Karpas-422 (cell line): Measurements from ENCODE around the gene TMEM140. TPM values are rescaled to one million over a fixed set of nuclear protein-coding genes. Genes with fewer than 3 reads are reported as not detected.

Experiments
- DNase-seq: peaks from one replicate; pipeline ENCODE4 v3.0.0-alpha.2; 2015
- H2AFZ ChIP-seq: fragments of 200-600 bp; sonication (generic); 2 replicates; pipeline ENCODE4 v1.6.1; 2014; ENCODE audit warnings: antibody characterized with exemption, low read length, mixed read lengths
- H3K27ac ChIP-seq: fragments of 200-600 bp; sonication (generic); 2 replicates; pipeline ENCODE4 v1.5.1; 2014; ENCODE audit warnings: mild to moderate bottlenecking, low read length, moderate library complexity
- H3K27me3 ChIP-seq: fragments of 200-600 bp; sonication (generic); 2 replicates; pipeline ENCODE4 v1.6.1; 2014; ENCODE audit warnings: low read length, mixed read lengths
- H3K36me3 ChIP-seq: fragments of 200-600 bp; sonication (generic); 2 replicates; pipeline ENCODE4 v1.6.1; 2014; ENCODE audit warnings: low read length, mixed read lengths; ENCODE audit not compliant: insufficient read depth
- H3K4me1 ChIP-seq: fragments of 200-600 bp; sonication (generic); 2 replicates; pipeline ENCODE4 v1.6.1; 2014; ENCODE audit warnings: mild to moderate bottlenecking, low read length, mixed read lengths
- H3K4me2 ChIP-seq: fragments of 200-600 bp; sonication (generic); 2 replicates; pipeline ENCODE4 v1.6.1; 2014; ENCODE audit warnings: low read length, low read depth, mild to moderate bottlenecking; ENCODE audit not compliant: poor library complexity, severe bottlenecking
- H3K4me3 ChIP-seq: fragments of 200-600 bp; sonication (generic); 2 replicates; pipeline ENCODE4 v1.5.1; 2014; ENCODE audit warnings: mild to moderate bottlenecking, antibody characterized with exemption, low read length, mixed read lengths
- H3K79me2 ChIP-seq: fragments of 200-600 bp; sonication (generic); 2 replicates; pipeline ENCODE4 v1.6.1; 2014; ENCODE audit warnings: mild to moderate bottlenecking, low read length, mixed read lengths
- H3K9ac ChIP-seq: fragments of 200-600 bp; sonication (generic); 2 replicates; pipeline ENCODE4 v1.6.0; 2014; ENCODE audit warnings: low read length
- H3K9me2 ChIP-seq: fragments of 200-600 bp; sonication (generic), shearing (Covaris generic); replicated peaks from 2 replicates; pipeline ENCODE4 v1.6.0; 2014; ENCODE audit warnings: mild to moderate bottlenecking, low read length, moderate library complexity; ENCODE audit not compliant: insufficient read depth
- H3K9me3 ChIP-seq: fragments of 300-700, 200-600 bp; sonication (generic); 2 replicates; pipeline ENCODE4 v1.6.1; 2014; ENCODE audit warnings: low read length, mixed read lengths
- H4K20me1 ChIP-seq: fragments of 200-600 bp; sonication (generic); 2 replicates; pipeline ENCODE4 v1.6.1; 2014; ENCODE audit warnings: mild to moderate bottlenecking, antibody characterized with exemption, low read length, low read depth; ENCODE audit not compliant: insufficient read depth
- total RNA-seq: library from RNA; depleted of rRNA; stranded (reverse); fragments of >200 nt; shearing (Covaris generic); gene quantifications from 2 replicates; pipeline ENCODE4 v1.2.3, GENCODE V29; 2014; ENCODE audit warnings: low replicate concordance

Gene TMEM140
- total RNA-seq, 1 experiment from 2014 or later = 0.86 TPM

GRCh38 chr7:135188298-135188984 lies 40.6 kb downstream of the TMEM140 start:
- Histone ChIP-seq H2AFZ (no peak overlapping the region), H3K79me2 (no peaks in the 10 kb centered on the region), H3K9ac (no peak overlapping the region), H3K4me2 (no peak overlapping the region), H3K27ac (no peak overlapping the region), H4K20me1 (no peaks in the 10 kb centered on the region), H3K9me3 (no peaks in the 10 kb centered on the region), H3K4me1 (peaks cover 11% of the 10 kb centered on the region), H3K4me3 (no peak overlapping the region), H3K27me3 (no peaks in the 10 kb centered on the region), H3K9me2 (no peaks in the 10 kb centered on the region), H3K36me3 (peaks cover 11% of the 10 kb centered on the region)
- DNase-seq = no peak

DNA sequence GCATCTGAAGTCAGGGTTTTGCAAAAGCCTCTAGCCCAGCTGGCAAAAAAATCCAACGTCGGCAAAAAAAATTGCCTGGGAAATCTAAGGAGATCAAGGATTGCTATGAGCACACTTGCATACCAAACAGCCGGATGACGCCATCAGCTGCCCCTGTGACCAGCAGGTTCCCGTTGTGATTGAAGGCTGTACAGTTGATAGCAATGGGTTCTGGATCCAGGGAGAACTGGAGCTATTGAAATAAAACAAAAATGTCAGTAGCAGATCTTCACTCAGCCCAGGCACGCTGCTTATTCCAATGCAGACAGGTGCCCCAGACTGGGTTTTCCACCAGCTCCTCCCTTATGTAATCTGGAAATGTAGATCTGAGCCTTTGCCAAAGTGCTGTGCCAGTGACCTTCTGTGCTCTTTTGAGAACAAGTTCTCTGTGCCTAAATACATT lies 41.4 kb downstream of the TMEM140 start:
- no peak overlapping the region for H3K4me2 ChIP-seq
- no peaks in the 10 kb centered on the region for H3K79me2 ChIP-seq
- H2AFZ ChIP-seq = no peak overlapping the region
- H3K4me1 ChIP-seq = peaks cover 11% of the 10 kb centered on the region
- no peaks in the 10 kb centered on the region for H3K9me3 ChIP-seq
- H3K27ac ChIP-seq = no peak overlapping the region
- H3K27me3 ChIP-seq = no peaks in the 10 kb centered on the region
- no peak for DNase-seq
- H3K9ac ChIP-seq = no peak overlapping the region
- no peaks in the 10 kb centered on the region for H4K20me1 ChIP-seq
- peaks cover 4% of the 10 kb centered on the region; the same call in 1 of the 2 replicates for H3K36me3 ChIP-seq
- H3K9me2 ChIP-seq = no peaks in the 10 kb centered on the region
- H3K4me3 ChIP-seq = no peak overlapping the region

GRCh38 chr7:135189961-135190360 lies 42.1 kb downstream of the TMEM140 start:
- no peak overlapping the region for H3K9ac ChIP-seq
- H3K79me2 ChIP-seq = no peaks in the 10 kb centered on the region
- no peak overlapping the region for H3K4me3 ChIP-seq
- H3K4me2 ChIP-seq = no peak overlapping the region
- H3K27ac ChIP-seq = no peak overlapping the region
- H3K9me3 ChIP-seq = no peaks in the 10 kb centered on the region
- H3K36me3 ChIP-seq = peaks cover 4% of the 10 kb centered on the region; the same call in 1 of the 2 replicates
- peaks cover 11% of the 10 kb centered on the region for H3K4me1 ChIP-seq
- H2AFZ ChIP-seq = no peak overlapping the region
- H3K27me3 ChIP-seq = no peaks in the 10 kb centered on the region
- H3K9me2 ChIP-seq = no peaks in the 10 kb centered on the region
- no peaks in the 10 kb centered on the region for H4K20me1 ChIP-seq
- no peak for DNase-seq

DNA sequence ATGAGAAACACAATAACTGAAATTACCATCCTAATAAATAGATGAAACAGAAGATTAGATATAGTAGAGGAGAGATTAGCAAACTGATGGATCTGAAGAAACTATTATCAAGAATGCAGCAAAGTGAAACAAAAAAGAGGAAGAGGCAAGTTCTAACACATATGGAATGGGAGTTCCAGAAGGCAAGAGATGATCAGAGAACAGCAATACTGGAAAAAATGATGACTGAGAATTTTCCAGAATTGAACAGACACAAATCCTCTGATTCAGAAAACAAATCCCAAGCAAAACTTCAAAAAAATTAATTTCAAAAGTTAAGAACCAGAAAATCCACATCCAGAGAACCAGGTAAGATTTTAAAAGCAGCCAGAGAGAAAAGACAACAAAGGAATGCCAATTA lies 42.8 kb downstream of the TMEM140 start:
- no peak overlapping the region for H3K4me2 ChIP-seq
- no peak overlapping the region for H2AFZ ChIP-seq
- H3K27ac ChIP-seq = no peak overlapping the region
- no peak for DNase-seq
- no peaks in the 10 kb centered on the region for H3K79me2 ChIP-seq
- no peaks in the 10 kb centered on the region for H3K9me2 ChIP-seq
- no peaks in the 10 kb centered on the region for H3K36me3 ChIP-seq
- no peaks in the 10 kb centered on the region for H4K20me1 ChIP-seq
- H3K27me3 ChIP-seq = no peaks in the 10 kb centered on the region
- no peaks in the 10 kb centered on the region for H3K9me3 ChIP-seq
- H3K4me3 ChIP-seq = no peak overlapping the region
- peaks cover 11% of the 10 kb centered on the region for H3K4me1 ChIP-seq
- H3K9ac ChIP-seq = no peak overlapping the region

DNA sequence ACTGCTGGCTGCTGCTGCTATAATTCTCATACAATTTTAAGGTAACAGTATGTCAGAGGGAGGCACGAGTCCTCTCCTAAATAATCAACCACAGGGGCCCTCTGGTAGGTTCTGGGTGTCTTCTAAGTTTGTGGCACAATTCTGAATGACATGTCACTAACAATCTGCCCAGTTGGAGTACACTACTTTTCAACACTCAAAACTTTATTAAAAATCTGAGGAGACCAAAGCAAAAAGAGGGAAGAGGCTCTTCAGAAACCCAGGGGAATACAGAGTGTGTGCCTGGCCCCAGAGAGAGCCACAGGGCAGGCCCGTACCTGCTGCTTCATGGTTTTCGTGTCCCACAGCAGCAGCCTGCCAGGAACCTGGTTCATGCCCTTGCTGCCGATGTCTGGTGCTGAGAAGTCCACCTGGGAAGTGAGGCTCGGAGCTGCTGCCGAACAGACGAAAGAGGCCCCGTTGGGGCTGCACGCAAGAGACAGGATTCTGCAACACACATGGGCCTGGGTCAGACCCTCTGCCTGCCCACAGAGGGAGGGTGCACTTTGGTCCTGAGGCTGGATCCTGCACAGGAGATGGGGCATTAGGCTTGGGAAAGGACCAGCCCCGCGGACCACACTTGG lies 45.2 kb downstream of the TMEM140 start:
- Histone ChIP-seq H2AFZ (no peak overlapping the region), H4K20me1 (no peaks in the 10 kb centered on the region), H3K9ac (no peak overlapping the region), H3K4me2 (no peak overlapping the region), H3K9me3 (no peaks in the 10 kb centered on the region), H3K79me2 (no peaks in the 10 kb centered on the region), H3K27me3 (no peaks in the 10 kb centered on the region), H3K27ac (no peak overlapping the region), H3K9me2 (no peaks in the 10 kb centered on the region), H3K4me3 (no peak overlapping the region), H3K36me3 (peaks cover 5% of the 10 kb centered on the region; the same call in 1 of the 2 replicates), H3K4me1 (peaks cover 27% of the 10 kb centered on the region)
- DNase-seq = no peak

GRCh38 chr7:135193615-135194081 lies 45.8 kb downstream of the TMEM140 start:
- Histone ChIP-seq H2AFZ (no peak overlapping the region), H3K9ac (no peak overlapping the region), H3K36me3 (peaks cover 5% of the 10 kb centered on the region; the same call in 1 of the 2 replicates), H3K4me1 (peaks cover 33% of the 10 kb centered on the region), H3K4me2 (no peak overlapping the region), H3K27ac (no peak overlapping the region), H3K9me2 (no peaks in the 10 kb centered on the region), H3K9me3 (no peaks in the 10 kb centered on the region), H3K27me3 (no peaks in the 10 kb centered on the region), H3K79me2 (no peaks in the 10 kb centered on the region), H3K4me3 (no peak overlapping the region), H4K20me1 (no peaks in the 10 kb centered on the region)
- DNase-seq = no peak

GRCh38 chr7:135194494-135195095 lies 46.7 kb downstream of the TMEM140 start:
- no peak overlapping the region for H2AFZ ChIP-seq
- H3K9me2 ChIP-seq = no peaks in the 10 kb centered on the region
- no peak overlapping the region for H3K4me2 ChIP-seq
- no peaks in the 10 kb centered on the region for H4K20me1 ChIP-seq
- H3K27ac ChIP-seq = no peak overlapping the region
- no peaks in the 10 kb centered on the region for H3K9me3 ChIP-seq
- no peak overlapping the region for H3K4me3 ChIP-seq
- peaks cover 5% of the 10 kb centered on the region; the same call in 1 of the 2 replicates for H3K36me3 ChIP-seq
- no peaks in the 10 kb centered on the region for H3K79me2 ChIP-seq
- H3K27me3 ChIP-seq = no peaks in the 10 kb centered on the region
- no peak overlapping the region for H3K9ac ChIP-seq
- DNase-seq = no peak
- H3K4me1 ChIP-seq = peaks cover 43% of the 10 kb centered on the region

DNA sequence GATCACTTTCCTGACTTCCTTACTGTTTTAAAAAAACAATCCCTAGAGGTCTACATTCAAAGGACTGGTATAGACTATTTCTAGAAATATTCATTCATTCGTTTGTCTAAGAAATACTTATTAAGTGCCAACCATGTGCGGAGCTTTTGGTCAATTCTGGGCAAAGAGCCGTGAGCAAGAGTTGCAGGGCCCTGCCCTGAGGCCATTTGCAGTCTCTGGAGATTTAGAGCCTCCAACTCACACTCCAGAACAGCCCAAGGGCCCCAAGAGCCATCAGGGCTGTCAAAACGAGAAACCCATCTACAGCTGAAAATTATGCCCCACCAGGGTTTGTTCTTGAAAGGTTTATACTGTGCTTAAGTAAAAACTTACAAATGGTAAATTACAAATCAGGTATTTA lies 47.3 kb downstream of the TMEM140 start:
- Histone ChIP-seq H3K27me3 (no peaks in the 10 kb centered on the region), H4K20me1 (no peaks in the 10 kb centered on the region), H3K36me3 (peaks cover 5% of the 10 kb centered on the region; the same call in 1 of the 2 replicates), H3K4me1 (peaks cover 40% of the 10 kb centered on the region), H3K27ac (no peak overlapping the region), H3K9ac (no peak overlapping the region), H3K4me3 (no peak overlapping the region), H3K9me3 (no peaks in the 10 kb centered on the region), H3K4me2 (no peak overlapping the region), H2AFZ (no peak overlapping the region), H3K9me2 (no peaks in the 10 kb centered on the region), H3K79me2 (no peaks in the 10 kb centered on the region)
- DNase-seq = no peak
